Nephron progenitor cell (in vitro differentiated cells): ENCODE results near the gene CRHR2.

ENCODE experiments used
- DNase-seq: peaks from one replicate; pipeline ENCODE4 v3.0.0; 2021
- H3K27ac Mint-ChIP-seq: 2 replicates; pipeline ENCODE4 v1.8.0; 2021; ENCODE audit warnings: mild to moderate bottlenecking, moderate library complexity, mixed read lengths
- H3K27me3 Mint-ChIP-seq: 2 replicates; pipeline ENCODE4 v1.8.0; 2021; ENCODE audit warnings: mild to moderate bottlenecking, low read depth, mixed read lengths; ENCODE audit not compliant: poor library complexity
- H3K36me3 Mint-ChIP-seq: 2 replicates; pipeline ENCODE4 v1.8.0; 2021; ENCODE audit warnings: low read depth, mixed read lengths
- H3K4me1 Mint-ChIP-seq: 2 replicates; pipeline ENCODE4 v1.8.0; 2021; ENCODE audit warnings: mixed read lengths
- H3K4me3 Mint-ChIP-seq: 2 replicates; pipeline ENCODE4 v1.8.0; 2021; ENCODE audit warnings: mild to moderate bottlenecking, moderate library complexity, mixed read lengths
- H3K9me3 Mint-ChIP-seq: 2 replicates; pipeline ENCODE4 v1.8.0; 2021; ENCODE audit warnings: mild to moderate bottlenecking, moderate library complexity, mixed read lengths
- TF ChIP-seq, protein P1 (sequence below): fragments of 200-600 bp; sonication (generic); IDR thresholded peaks from 2 replicates; pipeline ENCODE4 v1.5.0; 2021; ENCODE audit warnings: antibody characterized with exemption

The CRHR2 gene

DNA sequence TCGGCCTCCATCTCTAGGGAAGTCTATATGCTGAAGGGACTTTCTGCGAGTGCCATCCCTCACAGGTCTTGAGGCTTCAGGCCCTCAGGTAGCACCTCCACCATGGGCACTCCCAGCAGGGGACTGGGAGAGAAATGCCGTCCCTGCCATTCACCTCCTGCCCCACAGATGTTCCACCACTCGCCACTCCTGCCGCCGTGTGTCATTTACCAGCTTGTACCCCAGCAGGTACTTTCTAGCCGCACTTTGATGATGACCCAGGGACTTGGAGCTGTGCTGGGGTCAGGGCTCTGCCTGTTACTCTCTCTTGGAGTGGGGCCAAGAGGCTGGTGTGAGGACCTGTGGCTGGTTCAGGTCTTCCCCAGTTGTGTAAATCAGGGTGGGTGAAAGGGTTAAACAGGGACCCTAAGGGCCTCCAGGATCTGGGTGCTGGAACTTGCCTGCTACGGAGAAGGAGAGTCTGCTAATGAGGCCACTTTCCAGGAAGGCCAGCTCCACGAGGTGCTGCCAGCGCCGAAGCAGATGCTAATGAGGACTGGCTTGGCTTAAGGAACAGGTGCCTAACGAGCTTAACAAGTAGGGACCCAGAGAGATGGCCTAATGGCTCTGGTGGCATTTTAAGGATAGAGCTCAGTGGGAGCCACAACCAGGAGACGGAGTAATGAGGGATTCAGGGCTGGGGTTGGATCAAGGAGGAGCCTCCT lies 32.4 kb downstream of the CRHR2 start:
- H3K4me1 Mint-ChIP-seq, result peaks cover 39% of the 10 kb centered on the region
- peaks cover 29% of the 10 kb centered on the region for H3K36me3 Mint-ChIP-seq
- H3K27me3 Mint-ChIP-seq, result peaks cover 4% of the 10 kb centered on the region
- no peak for DNase-seq
- no peak overlapping the region for H3K4me3 Mint-ChIP-seq
- no peaks in the 10 kb centered on the region for H3K9me3 Mint-ChIP-seq
- peak overlapping the region; percentile 86 for H3K27ac Mint-ChIP-seq
- TF ChIP-seq, protein P1, sequence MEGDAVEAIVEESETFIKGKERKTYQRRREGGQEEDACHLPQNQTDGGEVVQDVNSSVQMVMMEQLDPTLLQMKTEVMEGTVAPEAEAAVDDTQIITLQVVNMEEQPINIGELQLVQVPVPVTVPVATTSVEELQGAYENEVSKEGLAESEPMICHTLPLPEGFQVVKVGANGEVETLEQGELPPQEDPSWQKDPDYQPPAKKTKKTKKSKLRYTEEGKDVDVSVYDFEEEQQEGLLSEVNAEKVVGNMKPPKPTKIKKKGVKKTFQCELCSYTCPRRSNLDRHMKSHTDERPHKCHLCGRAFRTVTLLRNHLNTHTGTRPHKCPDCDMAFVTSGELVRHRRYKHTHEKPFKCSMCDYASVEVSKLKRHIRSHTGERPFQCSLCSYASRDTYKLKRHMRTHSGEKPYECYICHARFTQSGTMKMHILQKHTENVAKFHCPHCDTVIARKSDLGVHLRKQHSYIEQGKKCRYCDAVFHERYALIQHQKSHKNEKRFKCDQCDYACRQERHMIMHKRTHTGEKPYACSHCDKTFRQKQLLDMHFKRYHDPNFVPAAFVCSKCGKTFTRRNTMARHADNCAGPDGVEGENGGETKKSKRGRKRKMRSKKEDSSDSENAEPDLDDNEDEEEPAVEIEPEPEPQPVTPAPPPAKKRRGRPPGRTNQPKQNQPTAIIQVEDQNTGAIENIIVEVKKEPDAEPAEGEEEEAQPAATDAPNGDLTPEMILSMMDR, result no peak

DNA sequence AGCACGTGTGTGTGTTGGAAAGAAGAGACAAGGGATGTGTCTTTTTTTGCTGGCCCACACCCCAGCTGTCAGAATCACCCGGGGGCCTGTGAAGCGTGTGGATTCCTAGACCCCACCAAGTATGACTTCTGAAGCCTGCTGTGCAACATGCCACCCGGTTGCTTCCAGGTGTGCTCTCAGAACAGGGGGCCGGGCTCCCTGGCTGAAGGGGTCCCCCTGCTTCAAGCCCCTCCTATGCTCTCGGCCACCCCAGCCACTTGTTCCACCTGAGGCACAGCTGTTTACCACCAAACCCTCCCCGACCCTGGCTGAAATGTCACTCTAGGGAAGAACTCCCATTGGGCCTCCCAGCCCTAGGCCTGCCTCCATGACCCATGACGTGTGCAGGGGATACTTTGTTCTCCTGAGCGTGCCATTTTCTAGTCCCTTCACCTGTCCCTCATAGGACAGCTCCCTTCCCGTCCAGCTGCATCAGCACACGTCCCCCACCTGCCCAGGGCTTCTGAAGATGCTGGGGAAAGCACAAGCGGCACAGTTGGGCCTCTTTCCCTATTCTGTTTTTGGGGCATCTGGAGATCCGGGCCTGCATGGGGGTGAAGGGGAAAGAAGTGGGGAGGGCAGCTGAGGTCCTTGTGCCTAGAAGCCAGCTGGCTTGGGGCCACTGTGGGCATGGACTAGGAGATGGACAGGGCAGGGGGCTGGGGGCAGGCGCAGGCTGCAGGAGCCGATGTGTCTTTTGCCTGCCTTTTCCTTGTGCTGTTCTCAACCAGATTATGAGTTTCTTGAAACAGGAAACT lies 33.3 kb downstream of the CRHR2 start:
- Mint-ChIP-seq H3K4me3 (no peak overlapping the region), H3K9me3 (no peaks in the 10 kb centered on the region), H3K27ac (no peak overlapping the region), H3K36me3 (peaks cover 30% of the 10 kb centered on the region), H3K27me3 (peaks cover 4% of the 10 kb centered on the region), H3K4me1 (peaks cover 43% of the 10 kb centered on the region)
- no peak for DNase-seq
- TF ChIP-seq, protein P1, result no peak

DNA sequence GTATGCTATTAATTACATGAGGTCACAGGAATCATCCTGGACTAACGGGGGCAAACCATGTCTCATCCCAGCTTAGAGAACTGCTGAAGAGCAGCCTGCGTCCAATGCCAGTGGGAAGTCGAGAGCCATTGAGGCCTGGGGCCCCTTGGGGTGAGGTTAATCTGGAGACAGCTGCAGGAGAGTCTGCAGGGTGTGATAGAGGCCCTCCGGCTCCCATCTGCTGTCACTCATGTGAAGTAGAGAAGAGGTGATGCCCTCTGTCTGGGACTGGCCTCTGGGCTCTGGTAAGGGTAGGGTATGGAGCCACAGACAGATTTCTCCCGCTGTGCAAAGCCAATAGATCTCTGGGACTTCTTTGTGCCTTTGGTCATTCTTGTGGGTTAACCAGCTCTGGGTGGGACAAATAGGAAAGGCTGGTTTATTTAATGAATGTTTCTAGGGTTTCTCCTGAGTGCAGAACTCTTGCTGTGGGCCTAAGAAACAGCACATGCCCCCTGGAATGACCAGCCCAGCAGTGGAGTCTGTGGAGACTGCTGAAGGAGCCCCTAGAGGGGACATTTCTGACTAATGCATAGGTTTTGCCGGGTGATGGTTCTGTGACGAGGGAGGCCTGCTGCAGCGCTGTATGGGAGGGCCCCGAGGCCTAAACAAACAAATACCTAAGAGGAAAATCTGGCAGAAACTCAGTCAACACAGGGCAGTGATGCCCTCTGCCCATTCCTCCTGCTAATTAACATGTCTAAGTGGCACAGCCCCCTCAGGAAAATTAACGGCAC lies 34.5 kb downstream of the CRHR2 start:
- H3K4me3 Mint-ChIP-seq, result no peak overlapping the region
- H3K4me1 Mint-ChIP-seq, result peaks cover 47% of the 10 kb centered on the region
- no peak overlapping the region for H3K27ac Mint-ChIP-seq
- DNase-seq, result no peak
- H3K36me3 Mint-ChIP-seq, result peaks cover 33% of the 10 kb centered on the region
- no peaks in the 10 kb centered on the region for H3K9me3 Mint-ChIP-seq
- H3K27me3 Mint-ChIP-seq, result no peaks in the 10 kb centered on the region
- TF ChIP-seq, protein P1, result no peak

DNA sequence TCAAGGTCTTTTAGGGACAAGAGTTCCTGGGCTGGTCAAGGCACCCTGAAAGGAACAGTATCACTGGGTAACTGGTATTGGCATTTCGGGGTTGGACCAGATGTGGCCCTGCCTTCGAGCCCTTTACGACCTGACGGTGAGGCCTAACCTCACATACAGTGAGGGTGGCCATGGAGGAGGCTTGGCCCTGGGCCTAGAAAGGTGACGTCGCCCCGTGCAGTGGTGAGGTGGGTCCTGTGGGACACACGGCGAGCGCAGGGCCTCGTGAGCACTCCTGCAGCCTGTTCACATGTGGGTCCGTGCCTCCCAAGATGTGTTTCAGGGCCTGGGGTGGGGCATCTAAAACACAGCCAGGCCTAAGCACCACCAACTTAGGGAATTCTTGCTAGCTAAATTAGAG lies 36.1 kb downstream of the CRHR2 start:
- Mint-ChIP-seq H3K27me3 (no peaks in the 10 kb centered on the region), H3K27ac (no peak overlapping the region), H3K4me1 (peaks cover 39% of the 10 kb centered on the region), H3K9me3 (no peaks in the 10 kb centered on the region), H3K4me3 (no peak overlapping the region), H3K36me3 (peaks cover 33% of the 10 kb centered on the region)
- no peak for DNase-seq
- TF ChIP-seq, protein P1, result no peak

DNA sequence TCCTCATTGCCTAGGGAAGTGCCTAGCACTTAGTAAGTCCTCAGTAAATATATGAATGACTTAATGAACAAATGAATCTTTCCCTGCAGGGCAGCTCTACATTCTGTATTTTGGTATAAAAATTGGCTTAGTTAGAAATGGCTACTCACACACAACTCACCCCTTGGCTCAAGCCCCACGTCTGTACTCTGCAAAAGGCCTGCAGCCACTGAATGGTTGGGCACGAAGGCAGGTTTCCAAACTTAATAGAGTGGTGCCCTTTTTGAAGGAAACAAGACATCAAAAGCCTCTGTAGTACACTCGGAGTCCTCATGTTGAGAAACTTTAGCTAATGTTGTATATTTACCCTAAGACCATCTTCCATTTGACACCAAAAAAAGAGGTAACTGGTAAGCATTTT lies 36.6 kb downstream of the CRHR2 start:
- Mint-ChIP-seq H3K4me1 (peaks cover 39% of the 10 kb centered on the region), H3K27ac (no peak overlapping the region), H3K9me3 (no peaks in the 10 kb centered on the region), H3K4me3 (peak overlapping the region; percentile 52), H3K36me3 (peaks cover 33% of the 10 kb centered on the region), H3K27me3 (no peaks in the 10 kb centered on the region)
- TF ChIP-seq, protein P1, result no peak
- no peak for DNase-seq
